OCI-LY1 (cell line): Measurements from ENCODE around the gene PSME1.

ENCODE experiments used
- H2AFZ ChIP-seq: fragments of 200-600 bp; sonication (generic), shearing (Covaris generic); 2 replicates; pipeline ENCODE4 v1.6.0; 2014; ENCODE audit warnings: antibody characterized with exemption, mild to moderate bottlenecking, low read length
- H3F3A ChIP-seq: fragments of 200-600 bp; sonication (generic), shearing (Covaris generic); 2 replicates; pipeline ENCODE4 v1.6.0; 2014; ENCODE audit warnings: mild to moderate bottlenecking, antibody characterized with exemption, low read length, moderate library complexity; ENCODE audit not compliant: insufficient read depth
- H3K27ac ChIP-seq: fragments of 200-600 bp; sonication (generic); 2 replicates; pipeline ENCODE4 v1.5.1; 2014; ENCODE audit warnings: low read length, mixed run types, mild to moderate bottlenecking, low read depth; ENCODE audit not compliant: poor library complexity, severe bottlenecking
- H3K27me3 ChIP-seq: fragments of 200-600 bp; sonication (generic); 2 replicates; pipeline ENCODE4 v1.6.0; 2014; ENCODE audit warnings: antibody characterized with exemption, mild to moderate bottlenecking, low read length, moderate library complexity; ENCODE audit not compliant: insufficient read depth
- H3K36me3 ChIP-seq: fragments of 200-600 bp; sonication (generic); 2 replicates; pipeline ENCODE4 v1.6.1; 2014; ENCODE audit warnings: mild to moderate bottlenecking, antibody characterized with exemption, low read length, moderate library complexity, mixed read lengths; ENCODE audit not compliant: insufficient read depth
- H3K4me1 ChIP-seq: fragments of 200-600 bp; sonication (generic); 2 replicates; pipeline ENCODE4 v1.5.1; 2014; ENCODE audit warnings: mild to moderate bottlenecking, low read length, moderate library complexity; ENCODE audit not compliant: insufficient read depth, severe bottlenecking
- H3K4me2 ChIP-seq: fragments of 200-600 bp; sonication (generic), shearing (Covaris generic); 2 replicates; pipeline ENCODE4 v1.6.1; 2014; ENCODE audit warnings: low read length
- H3K4me3 ChIP-seq: fragments of 200-600 bp; sonication (generic); 2 replicates; pipeline ENCODE4 v1.5.1; 2014; ENCODE audit warnings: low read length, low read depth, mild to moderate bottlenecking, mixed read lengths; ENCODE audit not compliant: poor library complexity, severe bottlenecking
- H3K79me2 ChIP-seq: fragments of 200-600 bp; shearing (Covaris generic); 2 replicates; pipeline ENCODE4 v1.6.1; 2016; ENCODE audit warnings: mixed run types, low read length, mixed read lengths; ENCODE audit not compliant: insufficient read depth
- H3K9ac ChIP-seq: fragments of 200-600 bp; sonication (generic), shearing (Covaris generic); 2 replicates; pipeline ENCODE4 v1.6.1; 2014; ENCODE audit warnings: mild to moderate bottlenecking, low read length, mixed read lengths
- H3K9me2 ChIP-seq: fragments of 200-600 bp; sonication (generic), shearing (Covaris generic); 2 replicates; pipeline ENCODE4 v1.6.1; 2014; ENCODE audit warnings: low read depth, mild to moderate bottlenecking, low read length, mixed read lengths
- H3K9me3 ChIP-seq: fragments of 200-600 bp; shearing (Covaris generic); 2 replicates; pipeline ENCODE4 v1.6.1; 2014; ENCODE audit warnings: low read length, mixed read lengths
- H4K20me1 ChIP-seq: fragments of 200-600 bp; sonication (generic), shearing (Covaris generic); 2 replicates; pipeline ENCODE4 v1.6.0; 2016; ENCODE audit warnings: mild to moderate bottlenecking, low read length; ENCODE audit not compliant: insufficient read depth
- CTCF ChIP-seq: fragments of 200-600 bp; sonication (generic), shearing (Covaris generic); IDR thresholded peaks from 2 replicates; pipeline ENCODE4 v1.5.1; 2017; ENCODE audit warnings: mild to moderate bottlenecking, antibody characterized with exemption, low read length, moderate library complexity, mixed read lengths
- EZH2 ChIP-seq: fragments of 200-600 bp; sonication (generic), shearing (Covaris generic); IDR thresholded peaks from 2 replicates; pipeline ENCODE4 v1.8.0; 2017; ENCODE audit warnings: borderline replicate concordance, mixed run types, mild to moderate bottlenecking, antibody characterized with exemption, low read length, moderate library complexity, mixed read lengths

The PSME1 gene

DNA sequence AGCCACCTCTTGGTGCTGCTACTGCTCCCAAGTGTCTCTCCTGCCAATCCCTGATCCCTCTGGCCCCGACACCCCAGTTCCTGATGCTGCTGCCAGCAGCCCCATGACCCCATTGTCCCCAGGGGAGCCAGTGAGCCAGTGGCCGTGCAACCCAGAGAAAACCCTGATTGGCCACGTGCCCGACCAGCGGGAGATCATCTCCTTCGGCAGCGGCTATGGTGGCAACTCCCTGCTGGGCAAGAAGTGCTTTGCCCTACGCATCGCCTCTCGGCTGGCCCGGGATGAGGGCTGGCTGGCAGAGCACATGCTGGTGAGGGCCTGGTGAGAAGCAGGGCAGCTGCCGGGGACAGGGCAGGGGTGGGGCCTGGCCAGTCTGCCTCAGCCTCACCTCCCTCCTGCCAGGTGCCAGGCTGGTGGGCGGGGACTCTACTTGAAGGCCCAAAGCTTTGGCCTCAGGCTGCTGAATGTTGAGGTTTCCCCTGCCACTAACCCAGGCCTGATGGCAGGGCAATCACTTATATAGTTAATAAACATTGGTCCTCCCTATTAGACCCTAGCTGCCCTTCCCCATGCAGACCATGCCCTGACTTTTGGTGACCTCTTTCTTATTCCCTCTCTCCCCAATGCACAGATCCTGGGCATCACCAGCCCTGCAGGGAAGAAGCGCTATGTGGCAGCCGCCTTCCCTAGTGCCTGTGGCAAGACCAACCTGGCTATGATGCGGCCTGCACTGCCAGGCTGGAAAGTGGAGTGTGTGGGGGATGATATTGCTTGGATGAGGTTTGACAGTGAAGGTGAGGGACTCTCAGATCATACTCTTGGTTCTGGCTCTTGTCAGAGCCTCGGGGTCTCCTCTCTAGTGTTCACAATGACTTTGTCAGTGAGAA is 36.8 kb upstream of the PSME1 start:
- Histone ChIP-seq H3K4me2 (no peak overlapping the region), H3K4me1 (peaks cover 14% of the 10 kb centered on the region), H4K20me1 (no peaks in the 10 kb centered on the region), H3K27ac (no peak overlapping the region), H3K27me3 (no peaks in the 10 kb centered on the region), H3K9me3 (no peaks in the 10 kb centered on the region), H3K9me2 (no peaks in the 10 kb centered on the region), H3K4me3 (no peak overlapping the region), H3K9ac (no peak overlapping the region), H3F3A (no peaks in the 10 kb centered on the region), H2AFZ (no peak overlapping the region), H3K36me3 (peaks cover 28% of the 10 kb centered on the region), H3K79me2 (no peaks in the 10 kb centered on the region)
- TF ChIP-seq CTCF = no peak
- TF ChIP-seq EZH2 = no peak

DNA sequence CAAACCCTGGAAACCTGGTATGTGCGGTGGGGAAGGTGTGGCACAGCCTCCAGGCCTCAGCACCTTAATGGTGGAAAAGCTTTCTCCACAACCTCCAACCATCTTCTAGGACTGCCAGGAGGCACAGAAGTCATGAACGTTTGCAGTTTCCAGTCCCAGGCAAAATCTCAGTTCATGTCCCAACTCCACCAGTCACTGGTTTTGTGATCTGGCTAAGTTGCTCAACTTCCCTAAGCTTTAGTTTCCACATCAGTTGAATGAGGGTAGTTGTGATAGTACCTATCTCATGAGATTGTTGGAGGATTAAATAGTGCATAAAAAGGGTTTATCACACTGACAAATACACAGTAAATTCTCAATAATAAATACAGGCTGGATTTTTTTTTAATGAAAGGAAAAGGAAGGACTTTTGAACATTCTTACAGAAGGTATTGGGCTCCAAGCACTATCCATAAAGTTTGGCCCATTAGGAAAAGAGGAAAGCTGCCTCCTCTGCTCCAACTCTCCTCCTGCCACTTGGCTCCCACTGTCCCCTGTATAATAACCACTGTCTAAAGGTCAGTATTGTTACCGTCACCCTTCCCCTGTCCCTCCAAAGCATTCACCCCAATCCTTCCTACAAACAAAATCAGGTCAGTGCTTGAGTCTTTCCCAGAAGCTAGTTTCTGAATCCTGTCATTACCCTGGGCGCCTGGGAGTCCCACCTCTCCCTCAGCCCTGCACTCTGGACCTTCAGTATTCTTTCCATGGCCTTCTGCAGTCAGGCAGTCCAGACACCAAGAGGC is 35.6 kb upstream of the PSME1 start:
- H3K4me2 ChIP-seq = no peak overlapping the region
- no peak for TF ChIP-seq CTCF
- no peak for TF ChIP-seq EZH2
- H3K4me3 ChIP-seq = no peak overlapping the region
- H3K9me3 ChIP-seq = no peaks in the 10 kb centered on the region
- H3K4me1 ChIP-seq = peaks cover 5% of the 10 kb centered on the region
- H3K27me3 ChIP-seq = no peaks in the 10 kb centered on the region
- no peak overlapping the region for H3K27ac ChIP-seq
- no peaks in the 10 kb centered on the region for H4K20me1 ChIP-seq
- H3K9ac ChIP-seq = no peak overlapping the region
- H3K79me2 ChIP-seq = no peaks in the 10 kb centered on the region
- H3K9me2 ChIP-seq = no peaks in the 10 kb centered on the region
- no peak overlapping the region for H2AFZ ChIP-seq
- H3F3A ChIP-seq = no peaks in the 10 kb centered on the region
- peaks cover 34% of the 10 kb centered on the region for H3K36me3 ChIP-seq

- TF ChIP-seq EZH2 (no peak), CTCF (no peak)
- Histone ChIP-seq H3K9me2 (no peaks in the 10 kb centered on the region), H3K9me3 (no peaks in the 10 kb centered on the region), H3K79me2 (no peaks in the 10 kb centered on the region), H3F3A (no peaks in the 10 kb centered on the region; the same call in 1 of the 2 replicates), H3K9ac (no peak overlapping the region), H3K4me1 (no peaks in the 10 kb centered on the region), H4K20me1 (no peaks in the 10 kb centered on the region), H3K4me3 (no peak overlapping the region), H3K4me2 (no peak overlapping the region), H3K27me3 (no peaks in the 10 kb centered on the region), H3K27ac (no peak overlapping the region), H3K36me3 (peaks cover 34% of the 10 kb centered on the region), H2AFZ (no peak overlapping the region)
These were observed 35.0 kb upstream of the PSME1 start for GRCh38 chr14:24100982-24101494.
